Heart left ventricle (tissue), 13 donors: ENCODE results near the gene SHROOM2.

Source experiments
- POLR2A ChIP-seq, 2 donors: fragments of 450-650 bp; IDR thresholded peaks; one replicate each; pipeline ENCODE4 v1.6.1; 2017; ENCODE audit warnings: antibody characterized with exemption in 2 of 2, mild to moderate bottlenecking in 2 of 2, moderate library complexity in 2 of 2
- TF ChIP-seq, protein P1 (sequence below), 12 donors: fragments of 200-600 bp; sonication (generic) in 4 of 12; IDR thresholded peaks; one replicate each; pipeline versions ENCODE4 v1.5.0 to v1.8.0; 2018 to 2022; ENCODE audit warnings: antibody characterized with exemption in 12 of 12, mild to moderate bottlenecking in 5 of 12
- donor health status: ischemic (EF 13 %, LVEDD 7.1; RV severe dilation, severe dysfunction).
- donor health status: DM: no; HTN: yes; CAD: no.
- donor health status: DM: no; HTN: no; CAD: no.
- donor health status: ischemic (EF 25% LVEDD 6.9; RV normal size, moderate dysfunction).
- donor health status: ischemic (EF 25% LVEDD 5.7; RV mildly dilated, moderate dysfunction).
- donor health status: ischemic (EF 35%, LVEDD 5.7; RV mildly dilated, moderate dysfunction).
- donor health status: nonischemic (EF 11% LVEDD 7.7; RV severe dilation, severe dysfunction).
- donor health status: DM: yes; HTN: yes; CAD: no.
- donor health status: PGD.
- donor health status: ischemic (EF 29% LVEDD 5.4; RV normal size, mild dysfunction).
- donor health status: nonischemic (EF 23%, LVEDD 6.1; RV moderate dilation, normal function).

DNA sequence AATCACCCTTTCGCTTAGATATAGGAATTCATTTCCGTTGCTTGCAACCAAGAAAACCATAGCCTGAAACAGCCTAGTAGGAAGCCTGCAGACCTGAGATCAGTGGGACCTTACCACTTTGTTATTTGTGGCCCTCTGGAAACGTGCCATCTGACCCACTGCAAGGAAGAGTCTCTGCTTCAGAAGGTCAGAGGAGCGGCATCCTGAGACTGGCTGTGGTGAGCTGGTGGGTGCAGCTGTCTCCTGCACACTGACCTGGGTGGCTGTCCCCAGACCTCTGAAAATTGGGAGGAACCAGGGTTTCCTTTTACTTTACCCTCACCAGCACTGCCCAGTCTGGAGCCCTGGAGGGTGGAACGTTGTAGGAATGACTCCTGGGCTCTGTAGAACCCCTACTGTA lies 18.2 kb downstream of the SHROOM2 start:
- TF ChIP-seq, protein P1, sequence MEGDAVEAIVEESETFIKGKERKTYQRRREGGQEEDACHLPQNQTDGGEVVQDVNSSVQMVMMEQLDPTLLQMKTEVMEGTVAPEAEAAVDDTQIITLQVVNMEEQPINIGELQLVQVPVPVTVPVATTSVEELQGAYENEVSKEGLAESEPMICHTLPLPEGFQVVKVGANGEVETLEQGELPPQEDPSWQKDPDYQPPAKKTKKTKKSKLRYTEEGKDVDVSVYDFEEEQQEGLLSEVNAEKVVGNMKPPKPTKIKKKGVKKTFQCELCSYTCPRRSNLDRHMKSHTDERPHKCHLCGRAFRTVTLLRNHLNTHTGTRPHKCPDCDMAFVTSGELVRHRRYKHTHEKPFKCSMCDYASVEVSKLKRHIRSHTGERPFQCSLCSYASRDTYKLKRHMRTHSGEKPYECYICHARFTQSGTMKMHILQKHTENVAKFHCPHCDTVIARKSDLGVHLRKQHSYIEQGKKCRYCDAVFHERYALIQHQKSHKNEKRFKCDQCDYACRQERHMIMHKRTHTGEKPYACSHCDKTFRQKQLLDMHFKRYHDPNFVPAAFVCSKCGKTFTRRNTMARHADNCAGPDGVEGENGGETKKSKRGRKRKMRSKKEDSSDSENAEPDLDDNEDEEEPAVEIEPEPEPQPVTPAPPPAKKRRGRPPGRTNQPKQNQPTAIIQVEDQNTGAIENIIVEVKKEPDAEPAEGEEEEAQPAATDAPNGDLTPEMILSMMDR (IDR thresholded peaks at IDR 0.05) = no peak
- TF ChIP-seq POLR2A (IDR thresholded peaks at IDR 0.05) = no peak
